ENCODE data around the gene CCDC106. TPM values are rescaled to one million over a fixed set of nuclear protein-coding genes. Genes with fewer than 3 reads are reported as not detected.

Gene CCDC106
- total RNA-seq, 1 donor from 2014 or later, result 8.0 TPM

- intact Hi-C loops (cut with micrococcal nuclease), result no loop called here
- H3K27me3 Mint-ChIP-seq, result no peaks in the 10 kb centered on the region
- no peak for DNase-seq
- no peak overlapping the region for H3K27ac Mint-ChIP-seq
- peaks cover 66% of the 10 kb centered on the region for H3K36me3 Mint-ChIP-seq (ENCODE audit: low read depth)
- H3K4me1 Mint-ChIP-seq, result peaks cover 13% of the 10 kb centered on the region
- no peak overlapping the region for H3K4me3 Mint-ChIP-seq
- H3K9me3 Mint-ChIP-seq, result no peaks in the 10 kb centered on the region
Observed at GRCh38 chr19:55667958-55668357, 19.9 kb downstream of the CCDC106 start.

- Mint-ChIP-seq H3K4me3 (no peak overlapping the region), H3K27me3 (no peaks in the 10 kb centered on the region), H3K4me1 (peaks cover 15% of the 10 kb centered on the region), H3K27ac (no peak overlapping the region), H3K9me3 (no peaks in the 10 kb centered on the region), H3K36me3 (ENCODE audit: low read depth) (peaks cover 58% of the 10 kb centered on the region)
- no peak for DNase-seq
- intact Hi-C loops (cut with micrococcal nuclease), result no loop called here
Observed at GRCh38 chr19:55668603-55669348, 20.8 kb downstream of the CCDC106 start.

- no peak for DNase-seq
- no peak overlapping the region for H3K4me3 Mint-ChIP-seq
- H3K36me3 Mint-ChIP-seq (ENCODE audit: low read depth), result peaks cover 55% of the 10 kb centered on the region
- H3K27me3 Mint-ChIP-seq, result no peaks in the 10 kb centered on the region
- intact Hi-C loops (cut with micrococcal nuclease), result no loop called here
- H3K4me1 Mint-ChIP-seq, result peaks cover 19% of the 10 kb centered on the region
- H3K27ac Mint-ChIP-seq, result peak overlapping the region; percentile 32
- no peaks in the 10 kb centered on the region for H3K9me3 Mint-ChIP-seq
Observed at GRCh38 chr19:55669418-55670279, 21.6 kb downstream of the CCDC106 start.

- Mint-ChIP-seq H3K27ac (peak overlapping the region; percentile 39), H3K4me1 (peaks cover 20% of the 10 kb centered on the region), H3K27me3 (no peaks in the 10 kb centered on the region), H3K9me3 (no peaks in the 10 kb centered on the region), H3K4me3 (no peak overlapping the region), H3K36me3 (ENCODE audit: low read depth) (peaks cover 53% of the 10 kb centered on the region)
- intact Hi-C loops (cut with micrococcal nuclease), result no loop called here
- no peak for DNase-seq
Observed at GRCh38 chr19:55670280-55671053, 22.5 kb downstream of the CCDC106 start.

GRCh38 chr19:55671054-55671378 is 23.0 kb downstream of the CCDC106 start:
- Mint-ChIP-seq H3K4me3 (no peak overlapping the region), H3K36me3 (ENCODE audit: low read depth) (peaks cover 51% of the 10 kb centered on the region), H3K4me1 (peaks cover 25% of the 10 kb centered on the region), H3K27me3 (no peaks in the 10 kb centered on the region), H3K27ac (peak overlapping the region; percentile 39), H3K9me3 (no peaks in the 10 kb centered on the region)
- intact Hi-C loops (cut with micrococcal nuclease), result no loop called here
- DNase-seq, result no peak

- no peaks in the 10 kb centered on the region for H3K9me3 Mint-ChIP-seq
- DNase-seq, result no peak
- H3K27ac Mint-ChIP-seq, result no peak overlapping the region
- H3K36me3 Mint-ChIP-seq (ENCODE audit: low read depth), result peaks cover 48% of the 10 kb centered on the region
- H3K4me1 Mint-ChIP-seq, result peaks cover 37% of the 10 kb centered on the region
- H3K27me3 Mint-ChIP-seq, result no peaks in the 10 kb centered on the region
- intact Hi-C loops (cut with micrococcal nuclease), result no loop called here
- H3K4me3 Mint-ChIP-seq, result no peak overlapping the region
Observed at GRCh38 chr19:55672418-55672817, 24.4 kb downstream of the CCDC106 start.

GRCh38 chr19:55673465-55673864 is 25.5 kb downstream of the CCDC106 start:
- no peak for DNase-seq
- intact Hi-C loops (cut with micrococcal nuclease), result no loop called here
- Mint-ChIP-seq H3K27me3 (no peaks in the 10 kb centered on the region), H3K27ac (no peak overlapping the region), H3K36me3 (ENCODE audit: low read depth) (peaks cover 49% of the 10 kb centered on the region), H3K4me1 (peaks cover 44% of the 10 kb centered on the region), H3K4me3 (no peak overlapping the region), H3K9me3 (no peaks in the 10 kb centered on the region)

- Mint-ChIP-seq H3K27me3 (no peaks in the 10 kb centered on the region), H3K4me3 (no peak overlapping the region), H3K4me1 (peaks cover 45% of the 10 kb centered on the region), H3K27ac (no peak overlapping the region), H3K9me3 (no peaks in the 10 kb centered on the region), H3K36me3 (ENCODE audit: low read depth) (peaks cover 52% of the 10 kb centered on the region)
- intact Hi-C loops (cut with micrococcal nuclease), result loop anchor here (2.0 kb wide), 1 partner anchor 39 kb away; no protein-coding TSS in a partner anchor
- DNase-seq, result no peak
Observed at GRCh38 chr19:55673889-55674288, 25.9 kb downstream of the CCDC106 start.

- peaks cover 46% of the 10 kb centered on the region for H3K4me1 Mint-ChIP-seq
- DNase-seq, result peak; percentile 61
- H3K9me3 Mint-ChIP-seq, result no peaks in the 10 kb centered on the region
- intact Hi-C loops (cut with micrococcal nuclease), result loop anchor here (2.0 kb wide), 1 partner anchor 40 kb away; no protein-coding TSS in a partner anchor
- H3K4me3 Mint-ChIP-seq, result peak overlapping the region; percentile 95
- no peaks in the 10 kb centered on the region for H3K27me3 Mint-ChIP-seq
- peaks cover 52% of the 10 kb centered on the region for H3K36me3 Mint-ChIP-seq (ENCODE audit: low read depth)
- peak overlapping the region; percentile 62 for H3K27ac Mint-ChIP-seq
Observed at GRCh38 chr19:55674459-55674840, 26.4 kb downstream of the CCDC106 start.

GRCh38 chr19:55674841-55675660 is 27.0 kb downstream of the CCDC106 start, which contains the start of gene EPN1:
TSS of gene EPN1 (plus strand) at chr19:55675226. CDS start at chr19:55678628, 3,402 bp downstream.
- peak; percentile 99 for DNase-seq
- Mint-ChIP-seq H3K4me1 (peaks cover 52% of the 10 kb centered on the region), H3K27ac (peak within 1 kb of the TSS; percentile 90), H3K9me3 (no peaks in the 10 kb centered on the region), H3K27me3 (no peaks in the 10 kb centered on the region), H3K36me3 (ENCODE audit: low read depth) (peaks cover 52% of the 10 kb centered on the region), H3K4me3 (peak within 1 kb of the TSS; percentile 95)
- intact Hi-C loops (cut with micrococcal nuclease), result loop anchor here (1.0 to 2.0 kb wide), 4 partner anchors 21 to 466 kb away; partner anchors contain the start of genes ZNF444 and ZNF581

GRCh38 chr19:55675661-55676354 is 27.8 kb downstream of the CCDC106 start:
- intact Hi-C loops (cut with micrococcal nuclease), result loop anchor here (1.0 to 2.0 kb wide), 4 partner anchors 22 to 465 kb away; partner anchors contain the start of genes ZNF444 and ZNF581
- Mint-ChIP-seq H3K4me3 (peak overlapping the region; percentile 95), H3K27ac (peak overlapping the region; percentile 90), H3K36me3 (ENCODE audit: low read depth) (peaks cover 47% of the 10 kb centered on the region), H3K9me3 (no peaks in the 10 kb centered on the region), H3K4me1 (peaks cover 51% of the 10 kb centered on the region), H3K27me3 (no peaks in the 10 kb centered on the region)
- DNase-seq, result no peak

GRCh38 chr19:55676383-55676782 is 28.4 kb downstream of the CCDC106 start:
- H3K9me3 Mint-ChIP-seq, result no peaks in the 10 kb centered on the region
- H3K4me1 Mint-ChIP-seq, result peaks cover 46% of the 10 kb centered on the region
- H3K27me3 Mint-ChIP-seq, result no peaks in the 10 kb centered on the region
- DNase-seq, result no peak
- H3K36me3 Mint-ChIP-seq (ENCODE audit: low read depth), result peaks cover 42% of the 10 kb centered on the region
- intact Hi-C loops (cut with micrococcal nuclease), result no loop called here
- H3K4me3 Mint-ChIP-seq, result peak overlapping the region; percentile 95
- H3K27ac Mint-ChIP-seq, result peak overlapping the region; percentile 45

Data from activated CD4-positive, alpha-beta T cell treated with anti-CD3 and anti-CD28 coated beads, Interleukin-2, amount 10 ng/mL, durations not matched to agents 24 days and 14 days (primary cell).